T47D (cell line): ENCODE data around the gene OR1L8.
A peak's percentile ranks its signal among the peaks of the same experiment; 100 is the strongest.
"Not testable (repeated sequence)": the region's sequence is repeated elsewhere in the genome, so short reads cannot be mapped to it uniquely, and the experiment has no call there.

Source experiments
- DNase-seq, 2 experiments: peaks; one replicate each; pipeline versions ENCODE4 v3.0.0 to v3.0.0-alpha.2; 2011 to 2012; ENCODE audit warnings: low read depth in 1 of 2, low spot score in 1 of 2
- JUND ChIP-seq: IDR thresholded peaks from 2 replicates; pipeline ENCODE4 v1.6.1; 2012; ENCODE audit warnings: low read depth
- in situ Hi-C: cut with HindIII; loops from 2 replicates; pipeline ENCODE4 v1.10.0; 2016; ENCODE audit warnings: low sequenced_read_pairs, low pct_unique_long_range_greater_than_20kb

The OR1L8 gene

DNA sequence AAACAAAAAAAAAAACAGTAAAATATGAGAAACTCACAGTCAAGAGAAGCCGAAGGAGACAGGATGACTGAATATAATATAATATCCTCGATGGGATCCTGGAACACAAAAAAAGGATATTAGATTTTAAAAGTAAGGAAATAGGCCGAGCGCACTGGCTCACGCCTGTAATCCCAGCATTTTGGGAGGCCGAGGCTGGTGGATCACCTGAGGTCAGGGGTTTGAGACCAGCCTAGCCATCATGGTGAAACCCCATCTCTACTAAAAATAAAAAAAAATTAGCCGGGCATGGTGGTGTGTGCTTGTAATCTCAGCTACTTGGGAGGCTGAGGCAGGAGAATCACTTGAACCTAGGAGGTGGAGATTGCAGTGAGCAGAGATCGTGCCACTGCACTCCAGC is at the start of gene OR1L8:
Gene OR1L8 (minus strand): TSS at position 101 of the 400 bp plus-strand sequence. CDS start 14,907 bp downstream, outside the sequence.
- DNase-seq, in situ Hi-C loops: not testable (repeated sequence)

- in situ Hi-C loops: no loop called here
- TF ChIP-seq JUND: no peak
- no peak for DNase-seq
Measured at GRCh38 chr9:122619996-122620395, 36.8 kb upstream of the OR1L8 start.

DNA sequence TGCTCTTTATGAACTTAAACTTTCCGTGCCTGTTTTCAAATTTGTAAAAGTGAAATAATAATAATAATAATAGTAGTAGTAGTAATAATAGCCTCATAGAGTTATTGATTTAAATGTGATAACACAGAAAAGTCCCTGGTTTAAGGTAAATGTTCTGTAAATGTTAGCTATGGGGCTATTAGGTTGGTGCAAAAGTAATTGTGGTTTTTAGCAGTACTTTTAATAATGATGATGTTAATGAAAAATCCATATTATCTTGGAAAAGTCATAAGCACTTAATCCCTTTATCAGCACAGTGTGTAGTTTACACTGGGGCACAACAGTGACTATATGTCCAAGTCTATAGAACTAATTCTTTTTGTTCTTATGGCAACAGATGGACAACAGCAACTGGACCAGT is 31.2 kb upstream of the OR1L8 start, which contains the start of gene OR1Q1:
Gene OR1Q1 (plus strand): TSS at position 377 of the 400 bp plus-strand sequence. CDS start 0 bp downstream, at position 377.
- no peak for TF ChIP-seq JUND
- in situ Hi-C loops: no loop called here
- DNase-seq: no peak

- in situ Hi-C loops: no loop called here
- peak; percentile 23 to 54 for DNase-seq
- TF ChIP-seq JUND: no peak
Measured at GRCh38 chr9:122609804-122610203, 26.6 kb upstream of the OR1L8 start.

DNA sequence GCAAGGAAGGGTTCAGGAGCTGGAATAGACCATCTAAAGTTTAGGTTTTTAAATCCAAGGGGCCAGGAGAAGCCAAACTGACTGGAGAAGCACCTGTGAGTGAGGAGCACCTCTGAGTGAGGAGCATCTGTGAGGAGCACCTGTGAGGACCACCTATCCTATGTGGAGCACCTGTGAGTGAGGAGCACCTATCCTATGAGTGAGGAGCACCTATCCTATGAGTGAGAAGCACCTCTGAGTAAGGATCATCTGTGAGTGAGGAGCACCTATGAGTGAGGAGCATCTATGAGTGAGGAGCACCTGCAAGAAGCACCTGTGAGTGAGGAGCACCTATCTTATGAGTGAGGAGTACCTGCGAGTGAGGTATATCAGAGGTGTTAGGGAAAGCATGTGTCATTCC is 23.4 kb upstream of the OR1L8 start:
- no peak for TF ChIP-seq JUND
- DNase-seq: no peak
- in situ Hi-C loops: no loop called here

- TF ChIP-seq JUND: no peak
- DNase-seq: no peak
- in situ Hi-C loops: no loop called here
Measured at GRCh38 chr9:122605691-122606090, 22.5 kb upstream of the OR1L8 start.

- no peak for DNase-seq
- in situ Hi-C loops: no loop called here
- no peak for TF ChIP-seq JUND
Measured at GRCh38 chr9:122580360-122580759, 2.8 kb downstream of the OR1L8 start.

- TF ChIP-seq JUND: no peak
- in situ Hi-C loops: no loop called here
- no peak for DNase-seq
Measured at GRCh38 chr9:122579874-122580273, 3.3 kb downstream of the OR1L8 start.

GRCh38 chr9:122572456-122572855 is 10.7 kb downstream of the OR1L8 start:
- TF ChIP-seq JUND: no peak
- no peak for DNase-seq
- in situ Hi-C loops: no loop called here

DNA sequence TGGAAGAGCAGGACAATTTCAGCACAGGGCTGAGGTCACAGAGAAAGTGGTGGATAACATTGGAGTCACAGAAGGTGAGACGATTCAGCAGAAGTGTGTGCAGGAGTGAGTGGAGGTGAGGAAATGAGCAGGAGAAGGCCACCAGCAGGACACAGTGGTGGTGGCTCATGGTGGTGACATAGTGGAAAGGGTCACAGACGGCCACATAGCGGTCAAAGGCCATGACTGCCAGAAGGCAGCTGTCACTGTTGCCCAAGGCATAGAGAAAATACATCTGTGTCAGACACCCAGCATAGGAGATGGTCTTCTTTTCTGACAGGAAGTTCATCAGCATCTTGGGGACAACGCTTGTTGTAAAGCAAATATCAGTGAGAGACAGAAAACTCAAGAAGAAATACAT is 15.3 kb downstream of the OR1L8 start:
- no peak for TF ChIP-seq JUND
- in situ Hi-C loops: no loop called here

DNA sequence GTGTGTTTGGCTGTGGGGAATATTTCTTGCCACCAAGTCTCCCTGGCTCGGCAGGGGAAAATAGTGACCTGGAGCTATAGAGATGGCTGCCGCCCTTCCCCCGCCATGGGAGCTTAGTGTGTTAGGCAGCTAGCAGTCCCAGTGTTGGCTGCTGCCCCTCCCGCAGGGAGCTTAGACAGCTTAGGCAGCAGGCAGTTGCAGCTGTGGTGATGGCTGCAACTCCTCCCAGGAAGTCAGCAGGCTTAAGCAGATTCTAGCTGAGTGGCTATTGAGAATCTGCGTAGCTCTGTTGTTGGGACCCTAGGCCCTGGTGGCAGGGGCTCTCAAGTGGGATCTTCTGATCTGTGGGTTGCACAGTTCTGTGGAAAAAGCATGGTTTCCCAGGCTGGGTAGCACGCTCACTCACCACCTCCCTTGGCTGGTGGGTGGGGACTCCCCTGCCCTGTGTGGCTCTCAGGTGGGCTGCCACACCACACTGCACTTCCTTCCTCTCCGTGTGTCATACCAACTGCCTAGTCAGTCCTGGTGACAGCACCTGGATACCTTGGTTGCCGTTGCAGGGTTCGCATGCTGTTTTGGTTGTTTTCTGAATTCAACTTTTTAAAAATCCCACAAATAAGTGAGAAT is 20.9 kb downstream of the OR1L8 start:
- no peak for TF ChIP-seq JUND
- in situ Hi-C loops: no loop called here
- no peak for DNase-seq

More for the DNA sequence above, 15.3 kb downstream of the OR1L8 start:
- DNase-seq: no peak

GRCh38 chr9:122561446-122561845 is 21.7 kb downstream of the OR1L8 start:
- DNase-seq: no peak
- TF ChIP-seq JUND: no peak
- in situ Hi-C loops: no loop called here

GRCh38 chr9:122552812-122553211 is 30.4 kb downstream of the OR1L8 start, which contains the start of gene OR1N2:
Gene OR1N2, plus strand, starts transcription at chr9:122553112. Its CDS starts 100 bp downstream, at chr9:122553212.
- TF ChIP-seq JUND: no peak
- no peak for DNase-seq
- in situ Hi-C loops: no loop called here

DNA sequence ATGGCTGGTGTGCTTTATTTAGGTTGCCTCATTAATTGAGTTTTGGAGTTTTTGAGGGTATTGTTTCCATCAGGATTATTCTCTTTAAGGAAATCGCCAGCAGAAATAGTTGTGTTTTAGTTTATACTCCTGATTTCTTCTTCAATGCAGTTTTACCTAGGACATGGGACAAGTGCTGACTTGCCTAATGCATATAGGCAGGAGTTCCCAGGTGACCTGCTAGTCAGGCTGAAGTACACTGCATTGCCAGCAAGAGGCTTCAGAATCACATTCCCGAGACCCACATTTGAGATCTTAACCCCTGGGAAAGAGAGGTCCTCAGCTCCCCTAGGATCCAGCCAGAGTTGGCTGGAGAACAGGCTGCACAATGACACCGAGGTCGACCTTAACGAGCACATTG is 31.8 kb downstream of the OR1L8 start:
- no peak for TF ChIP-seq JUND
- DNase-seq: no peak
- in situ Hi-C loops: no loop called here
